Stimulated activated CD8-positive, alpha-beta memory T cell treated with anti-CD3 and anti-CD28 coated beads, Interleukin-7, amount 100 ng/mL, for 48 hours (primary cell): Measurements from ENCODE around the gene ZSWIM4.
"Not testable (repeated sequence)": the region's sequence is repeated elsewhere in the genome, so short reads cannot be mapped to it uniquely, and the experiment has no call there.

Source experiments
- DNase-seq, 2 donors: peaks; one replicate each; pipeline ENCODE4 v3.0.0-alpha.2; 2020; ENCODE audit warnings: low read depth in 1 of 2; ENCODE audit errors: extremely low read depth in 1 of 2

ZSWIM4 gene

DNA sequence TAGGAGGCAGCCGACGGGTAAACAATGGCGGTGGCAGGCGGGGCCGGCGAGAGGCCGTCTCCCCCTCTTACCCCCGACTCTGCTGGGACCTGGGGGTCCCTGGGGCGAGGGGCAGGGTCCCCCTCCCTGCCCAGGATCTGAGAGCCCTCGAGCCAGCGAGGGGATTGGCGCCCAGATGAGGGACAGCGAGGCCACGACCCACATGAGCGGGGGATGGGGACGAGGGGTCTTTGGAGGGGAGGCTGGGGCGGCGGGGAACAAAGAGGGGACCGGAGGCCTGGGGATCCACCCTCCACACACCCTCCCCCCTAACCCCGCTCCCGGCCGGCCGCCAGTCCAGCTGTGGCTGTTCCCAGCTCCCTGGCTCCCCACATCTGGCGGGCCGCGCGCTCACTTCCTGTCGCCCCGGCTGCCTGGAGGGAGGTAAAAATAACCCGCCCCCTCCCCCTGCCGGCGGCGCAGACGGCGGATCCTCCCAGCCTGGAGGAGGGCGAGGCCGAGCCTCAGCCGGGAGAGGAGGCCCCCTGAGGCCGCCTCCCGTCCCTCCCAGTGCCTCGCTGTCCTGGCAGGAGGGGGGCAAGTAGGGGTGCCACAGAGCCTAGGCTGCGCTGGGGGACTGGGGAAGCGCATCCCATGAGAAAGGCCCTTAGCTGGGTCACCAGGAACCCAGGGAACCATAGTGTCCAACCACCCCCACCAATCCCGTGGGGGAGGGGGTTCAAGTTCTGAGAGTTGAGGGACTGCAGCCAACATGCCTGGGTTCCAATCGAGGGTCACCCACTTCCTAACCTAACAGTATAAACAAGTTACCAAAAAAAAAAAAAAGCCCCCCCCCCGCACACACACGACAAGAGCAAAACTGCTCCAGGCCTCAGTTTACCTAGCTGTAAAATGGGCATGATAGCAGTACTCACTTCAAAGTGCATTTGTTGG is 52.4 kb downstream of the ZSWIM4 start:
- DNase-seq = peak; percentile 71 to 77

DNA sequence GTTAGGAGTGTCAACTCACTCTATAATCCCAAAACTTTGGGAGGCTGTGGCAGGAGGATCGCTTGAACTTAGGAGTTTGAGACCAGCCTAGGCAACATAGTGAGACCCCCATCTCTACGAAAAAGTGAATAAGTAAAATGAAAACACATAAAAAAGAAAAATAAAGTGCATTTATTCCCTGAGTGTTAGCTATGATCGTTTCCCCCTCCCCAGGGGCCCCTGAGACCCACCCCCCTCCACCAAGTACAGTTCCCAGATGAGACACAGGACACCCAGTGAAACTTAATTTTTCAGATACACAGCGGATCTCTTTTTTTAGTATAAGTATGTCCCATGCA is 53.1 kb downstream of the ZSWIM4 start:
- DNase-seq = no peak

DNA sequence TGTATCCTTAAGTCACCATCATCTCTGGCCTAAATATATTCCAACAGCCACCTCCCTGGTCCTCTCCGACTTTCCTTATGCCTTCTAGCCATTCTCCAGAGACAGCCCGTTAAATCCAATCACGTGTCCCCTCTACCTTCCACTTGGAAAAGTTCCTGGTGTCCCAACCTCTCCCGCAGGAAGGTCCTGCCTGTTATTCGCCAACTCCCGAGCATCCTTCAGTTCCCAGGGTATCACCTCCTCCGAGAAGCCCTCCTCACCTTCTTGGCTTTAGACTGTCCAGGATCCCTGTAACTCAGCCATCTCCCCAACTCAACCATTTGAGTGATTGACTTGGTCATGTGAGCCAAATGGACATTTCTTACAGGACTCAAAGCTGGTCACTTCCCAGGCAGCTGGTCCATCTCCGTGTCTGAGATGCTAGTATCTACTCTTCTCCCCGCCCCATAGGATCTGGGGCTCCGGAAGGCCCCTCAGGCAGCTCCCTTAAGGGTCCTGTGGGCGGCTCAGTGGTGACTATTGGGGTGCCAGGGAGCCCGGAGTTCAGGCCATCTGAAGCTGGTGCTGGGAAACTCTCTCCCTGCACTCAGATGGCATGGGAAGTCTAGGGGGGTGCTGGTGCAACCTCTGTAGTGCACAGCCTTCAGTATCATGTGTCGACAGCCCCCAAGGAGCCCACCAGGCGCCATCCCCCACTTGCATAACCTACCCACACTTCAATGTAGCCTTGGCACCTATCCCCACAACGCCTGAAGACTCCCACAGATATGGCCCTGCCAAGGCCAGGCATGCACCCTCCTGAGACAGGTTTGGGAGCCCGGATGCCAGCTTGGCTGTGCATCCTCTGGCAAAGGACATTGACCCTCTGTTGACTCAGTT is 53.8 kb downstream of the ZSWIM4 start:
- no peak for DNase-seq

DNA sequence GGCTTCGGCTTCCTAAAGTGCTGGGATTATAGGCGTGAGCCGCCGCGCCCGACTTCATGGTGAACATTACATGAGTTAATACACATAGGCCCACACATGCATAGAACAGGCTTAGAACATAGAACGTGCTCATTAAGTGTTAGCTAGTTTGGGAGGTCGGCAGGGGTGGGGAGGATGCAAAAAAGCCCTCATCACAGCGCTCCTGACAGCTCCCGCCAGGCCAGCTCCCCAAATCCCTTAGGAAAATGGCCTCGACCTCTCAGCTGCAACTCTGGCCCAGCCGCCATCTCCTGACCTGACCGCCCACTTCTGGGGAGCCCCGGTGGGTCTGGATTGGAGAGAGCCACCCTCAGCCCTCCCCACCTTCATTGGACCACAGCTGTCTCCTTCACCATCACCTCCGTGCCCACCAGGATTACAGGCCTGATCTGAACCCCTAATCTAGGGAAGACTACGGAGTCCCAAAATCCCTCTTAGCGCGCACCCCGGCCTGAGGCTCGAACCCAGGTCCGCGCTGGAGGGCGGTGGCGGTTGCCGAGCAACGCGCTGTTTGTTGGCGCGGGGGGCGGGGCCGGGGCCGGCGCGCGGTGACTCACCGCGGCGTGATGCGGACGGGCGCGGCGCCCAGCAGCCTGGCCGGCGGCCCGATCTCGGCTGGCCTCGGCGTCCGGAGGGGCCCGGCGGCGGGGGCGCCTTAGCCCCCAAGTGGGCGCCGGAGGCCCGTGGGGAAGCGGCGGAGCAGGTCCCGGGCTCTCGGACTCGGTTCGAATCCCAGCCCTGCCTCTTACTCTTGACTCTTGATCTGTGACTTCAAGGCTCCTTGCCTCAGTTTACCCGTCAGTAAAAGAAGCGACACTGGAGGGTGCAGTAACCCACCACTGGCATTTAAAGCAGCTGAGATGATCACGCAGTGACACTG is 55.0 kb downstream of the ZSWIM4 start:
- peak in 1 of 2 donors; percentile 64 for DNase-seq

DNA sequence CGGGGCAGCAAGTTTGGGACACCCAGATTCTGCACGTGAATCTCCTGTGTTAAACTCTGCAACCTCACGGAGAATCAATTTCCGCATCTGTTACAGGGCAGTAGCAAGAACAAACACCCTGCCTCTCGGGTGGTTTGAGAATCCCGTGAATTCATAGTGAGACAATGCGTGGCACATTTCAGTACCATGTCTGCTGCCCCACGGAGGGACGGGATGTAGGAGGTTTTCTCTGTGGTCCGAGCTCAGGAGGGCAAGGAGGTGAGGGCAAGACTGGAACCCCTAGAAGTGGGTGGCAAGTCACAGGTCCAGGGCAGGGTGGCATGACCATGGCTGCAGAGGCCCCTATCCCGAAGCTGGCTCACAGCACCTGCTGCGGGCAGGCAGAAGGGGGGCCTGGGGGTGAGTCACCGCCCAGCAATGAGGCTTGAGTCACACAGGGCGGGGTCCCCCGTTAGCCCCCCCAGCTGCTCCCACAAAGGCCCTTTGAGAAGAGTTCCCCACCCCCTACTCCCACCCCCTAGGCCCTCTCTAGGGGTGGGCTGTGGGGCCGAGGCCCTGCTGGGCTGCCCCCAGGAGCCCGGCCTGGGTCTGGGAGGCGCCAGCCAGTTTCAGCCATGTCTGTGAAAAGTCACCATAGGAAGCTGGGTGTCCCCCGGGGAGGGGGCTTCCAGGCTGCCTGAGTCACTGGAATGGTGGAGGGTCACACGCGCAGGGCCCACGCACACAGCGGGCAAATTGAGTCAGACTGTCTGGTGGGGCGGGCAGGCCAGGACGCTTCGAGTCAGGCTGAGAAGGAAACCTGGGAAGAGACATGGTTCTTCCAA is 55.9 kb downstream of the ZSWIM4 start:
- DNase-seq = no peak

DNA sequence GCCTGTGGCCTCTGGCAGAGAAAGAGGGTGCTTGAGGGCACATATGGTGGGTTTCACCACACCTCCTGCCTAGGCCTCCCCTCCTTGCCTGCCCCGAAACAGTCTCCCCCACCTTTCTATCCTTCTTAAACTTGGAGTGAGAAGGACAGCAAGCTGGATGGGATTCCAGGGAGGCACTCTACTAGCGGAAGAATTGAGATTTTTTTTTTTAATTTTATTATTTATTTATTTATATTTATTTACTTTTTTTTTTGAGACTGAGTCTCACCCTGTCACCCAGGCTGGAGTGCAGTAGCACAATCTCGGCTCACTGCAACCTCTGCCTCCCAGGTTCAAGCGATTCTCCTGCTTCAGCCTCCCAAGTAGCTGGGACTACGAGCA is 56.5 kb downstream of the ZSWIM4 start:
- not testable (repeated sequence) for DNase-seq

DNA sequence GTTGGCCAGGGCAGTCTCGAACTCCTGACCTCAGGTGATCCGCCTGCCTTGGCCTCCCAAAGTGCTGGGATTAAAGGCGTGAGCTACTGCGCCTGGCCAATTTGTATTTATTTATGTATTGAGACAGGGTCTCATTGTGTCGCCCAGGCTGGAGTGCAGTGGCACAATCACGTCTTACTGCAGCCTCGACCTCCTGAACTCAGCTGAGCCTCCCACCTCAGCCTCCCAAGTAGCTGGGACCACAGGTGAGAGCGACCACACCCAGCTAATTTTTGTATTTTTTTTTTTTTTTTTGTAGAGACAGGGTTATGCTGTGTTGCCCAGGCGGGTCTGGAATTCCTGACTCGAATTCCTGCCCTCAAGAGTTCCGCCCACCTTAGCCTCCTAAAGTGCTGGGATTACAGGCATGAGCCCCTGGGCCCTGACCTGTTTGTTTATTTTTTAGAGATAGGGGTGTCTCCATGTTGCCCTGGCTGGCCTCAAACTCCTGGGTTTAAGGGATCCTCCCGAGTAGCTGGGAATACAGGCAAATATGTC is 57.0 kb downstream of the ZSWIM4 start:
- not testable (repeated sequence) for DNase-seq

DNA sequence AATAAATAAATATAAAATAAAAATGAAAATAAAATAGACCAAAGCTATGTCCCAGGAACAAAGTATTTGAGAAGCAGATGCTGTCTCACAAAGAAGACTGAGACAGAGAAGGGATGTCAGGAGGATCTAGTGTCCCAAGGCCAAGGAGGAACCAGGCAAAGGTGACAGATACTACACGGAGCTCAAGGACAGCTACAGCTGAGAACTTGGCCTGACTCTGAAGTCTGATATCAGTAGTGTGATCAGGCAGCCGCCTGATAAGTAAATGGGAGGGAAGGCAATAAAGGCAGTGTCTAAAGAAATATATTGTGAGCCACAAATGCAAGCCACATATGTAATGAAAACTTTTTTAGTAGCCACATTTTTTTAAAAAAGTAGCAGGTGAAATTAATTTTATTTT is 61.3 kb downstream of the ZSWIM4 start:
- no peak for DNase-seq

DNA sequence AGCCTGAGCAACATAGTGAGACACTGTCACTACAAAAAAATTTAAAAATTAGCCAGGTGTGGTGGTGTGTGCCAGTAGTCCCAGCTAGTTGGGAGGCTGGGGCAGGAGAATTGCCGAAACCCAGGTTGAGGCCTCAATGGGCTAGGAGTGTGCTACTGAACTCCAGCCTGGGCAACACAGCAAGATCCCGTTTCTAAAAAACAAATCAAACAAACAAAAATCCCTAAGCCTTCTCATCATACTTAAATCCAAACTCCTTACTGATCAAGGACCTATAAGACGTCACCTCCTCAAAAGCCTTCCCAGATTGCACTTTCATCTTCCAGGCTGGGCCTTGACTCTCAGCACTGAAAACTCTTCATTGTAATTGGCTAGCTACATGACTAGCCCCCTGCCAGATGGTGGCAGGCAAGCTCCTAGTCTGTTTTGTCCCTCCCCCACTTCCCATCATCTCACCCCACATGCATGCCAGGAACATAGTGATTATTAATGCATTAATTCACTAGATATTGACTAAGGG is 64.2 kb downstream of the ZSWIM4 start:
- DNase-seq = no peak

DNA sequence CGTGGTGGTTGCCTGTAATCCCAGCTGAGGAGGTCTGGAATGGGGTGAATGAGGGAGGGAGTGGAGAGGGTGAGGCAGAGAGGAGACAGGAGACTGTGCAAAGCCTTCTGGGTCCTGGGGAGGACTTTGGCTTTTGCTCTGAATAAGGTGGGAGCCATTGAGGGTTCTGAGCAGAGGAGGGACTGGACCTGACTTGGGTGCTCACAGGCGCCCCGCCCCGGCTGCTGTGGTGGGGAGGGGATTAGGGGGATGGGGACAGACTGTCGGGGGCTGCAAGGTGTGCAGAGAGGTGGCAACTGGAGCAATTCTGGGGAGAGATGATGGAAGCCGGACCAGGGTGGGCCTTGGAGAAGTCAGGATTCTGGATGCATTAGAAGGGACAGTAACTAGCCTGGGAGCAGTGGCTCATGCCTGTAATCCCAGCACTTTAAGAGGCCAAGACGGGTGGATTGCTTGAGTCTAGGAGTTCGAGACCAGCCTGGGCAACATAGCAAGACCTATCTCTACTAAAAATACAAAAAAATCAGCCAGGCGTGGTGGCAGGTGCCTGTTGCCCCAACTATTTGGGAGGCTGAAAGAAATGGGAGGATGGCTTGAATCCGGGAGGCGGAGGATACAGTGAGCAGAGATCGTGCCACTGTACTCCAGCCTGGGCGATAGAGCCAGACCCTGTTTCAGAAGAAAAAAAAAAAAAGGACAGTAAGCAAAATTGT is 65.6 kb downstream of the ZSWIM4 start:
- DNase-seq = no peak

DNA sequence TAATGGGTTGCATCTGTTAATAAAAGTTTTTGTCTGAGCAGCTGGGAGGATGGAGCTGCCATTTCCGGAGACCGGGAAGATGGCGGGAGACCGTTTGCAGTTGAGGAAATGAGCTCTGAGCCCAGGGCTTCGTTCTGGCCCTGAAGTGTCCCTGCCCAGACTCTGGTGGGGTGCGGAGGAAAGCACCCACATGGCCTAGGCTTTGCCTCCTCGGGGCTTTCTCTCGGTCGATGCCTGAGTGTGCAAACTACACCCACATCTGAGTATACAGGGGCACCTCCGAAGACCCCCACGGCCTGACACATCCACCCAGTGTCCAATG is 66.1 kb downstream of the ZSWIM4 start:
- no peak for DNase-seq

DNA sequence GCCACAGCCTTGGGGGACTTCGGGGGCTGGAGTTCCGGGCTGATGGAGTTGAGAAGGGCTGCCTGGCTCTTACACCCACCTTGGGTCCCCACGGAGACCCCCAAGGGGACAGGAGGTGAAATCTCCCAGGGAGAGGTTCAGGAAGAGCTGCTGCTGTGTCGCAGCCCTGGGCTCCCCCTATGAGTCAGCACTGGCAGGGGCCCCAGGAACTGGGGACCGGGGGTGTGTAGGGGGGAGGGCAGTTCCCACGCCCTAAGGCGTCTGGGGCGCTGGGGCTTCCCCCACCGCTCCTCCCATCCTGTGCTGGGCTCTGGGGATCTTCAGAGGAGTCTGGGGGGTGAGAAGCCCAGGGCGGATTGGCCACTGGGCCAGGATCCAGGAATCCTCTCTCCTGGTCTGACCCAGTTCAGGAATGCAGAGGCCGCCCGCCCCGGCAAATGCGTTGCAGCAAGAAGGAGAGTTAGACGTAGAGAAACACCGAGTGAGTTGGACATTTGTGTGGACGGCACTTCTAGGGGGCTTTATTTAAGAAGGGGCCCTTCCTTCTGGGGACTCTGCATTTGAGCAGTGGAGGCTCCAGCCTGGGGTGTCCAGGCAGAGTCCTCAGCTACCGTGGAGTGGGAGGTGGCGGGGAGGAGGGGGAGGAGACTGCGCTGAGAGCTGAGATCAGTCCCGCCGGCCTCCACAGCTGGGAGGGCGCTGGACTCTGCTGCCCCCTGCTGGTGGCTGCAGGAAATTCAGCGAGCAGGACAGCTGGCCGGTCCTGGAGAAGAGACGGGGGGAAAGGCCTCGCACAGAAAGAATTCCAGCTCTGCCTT is 66.7 kb downstream of the ZSWIM4 start:
- peak; percentile 78 to 82 for DNase-seq

DNA sequence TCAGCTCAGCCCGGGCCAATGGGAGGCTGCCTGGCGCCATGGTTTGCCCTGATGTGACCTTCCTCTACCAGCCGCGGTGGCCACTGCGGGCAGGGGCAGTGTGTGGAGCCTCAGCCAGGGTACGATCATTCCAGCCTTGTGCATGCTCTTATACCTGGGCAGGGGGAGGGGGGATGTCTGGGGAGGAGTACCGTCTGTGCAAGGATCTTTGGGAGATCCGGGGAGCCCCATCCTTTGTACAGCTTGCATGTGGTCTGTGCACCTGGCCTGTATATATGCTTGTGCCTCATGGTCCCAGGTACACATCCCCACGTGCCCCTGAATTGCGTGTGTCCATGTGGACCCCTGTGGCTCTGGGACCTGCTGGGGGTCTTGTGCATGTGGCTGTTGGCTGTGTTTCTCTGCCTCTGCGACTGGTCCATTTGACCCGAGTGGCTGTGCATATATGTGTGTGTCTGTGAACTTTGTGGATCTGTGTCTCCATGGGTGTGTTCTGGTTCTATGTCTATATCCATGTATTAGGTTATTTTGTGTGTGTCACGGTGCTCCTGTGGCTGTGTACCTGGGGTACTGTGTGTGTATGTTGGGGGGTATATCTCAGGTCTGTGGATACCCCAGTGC is 68.9 kb downstream of the ZSWIM4 start:
- no peak for DNase-seq

DNA sequence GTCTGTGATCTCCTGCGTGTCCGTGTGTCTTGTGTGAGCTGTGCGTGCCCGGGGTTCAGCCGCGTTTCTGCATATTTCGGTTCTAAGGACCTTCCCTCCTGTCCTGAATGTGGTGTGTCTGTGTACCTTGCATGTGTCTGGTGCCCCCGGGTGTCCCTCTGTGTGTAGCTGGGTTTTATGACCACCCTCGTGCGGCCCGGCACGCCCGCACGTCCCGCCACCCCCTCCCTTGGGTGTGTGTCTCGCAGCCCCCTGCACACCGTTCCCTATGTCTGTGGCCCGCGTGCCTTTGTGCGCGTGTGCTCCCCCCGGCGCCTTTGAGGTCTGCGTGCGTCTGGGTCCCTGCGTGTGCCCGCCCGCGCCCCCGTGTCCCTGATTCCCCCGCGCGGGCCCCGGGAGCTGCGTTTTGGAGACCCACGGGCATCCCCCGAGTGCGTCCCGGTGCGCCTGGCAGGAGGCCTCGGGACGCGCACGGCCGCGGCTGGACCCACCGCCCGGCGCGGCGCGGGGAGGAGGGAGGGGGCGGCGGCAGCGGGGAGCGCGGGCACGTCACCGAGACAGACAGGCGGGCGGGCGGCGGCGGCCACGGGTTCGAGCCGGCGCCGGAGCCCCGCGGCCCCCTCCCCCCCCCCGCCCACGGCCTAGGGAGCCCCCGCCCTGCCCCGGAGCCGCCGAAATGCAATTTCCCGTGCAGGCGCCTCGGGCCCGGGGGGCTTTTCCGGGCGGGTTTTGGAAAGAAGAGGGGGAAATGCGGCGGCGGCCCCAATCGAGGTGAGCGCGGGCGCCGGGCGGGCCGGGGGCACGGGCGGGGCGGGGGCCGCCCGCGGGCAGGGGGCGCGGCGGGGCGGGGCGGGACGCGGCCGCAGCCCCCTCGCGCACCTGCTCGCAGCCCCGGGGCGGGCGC is 69.7 kb downstream of the ZSWIM4 start:
- DNase-seq = no peak

DNA sequence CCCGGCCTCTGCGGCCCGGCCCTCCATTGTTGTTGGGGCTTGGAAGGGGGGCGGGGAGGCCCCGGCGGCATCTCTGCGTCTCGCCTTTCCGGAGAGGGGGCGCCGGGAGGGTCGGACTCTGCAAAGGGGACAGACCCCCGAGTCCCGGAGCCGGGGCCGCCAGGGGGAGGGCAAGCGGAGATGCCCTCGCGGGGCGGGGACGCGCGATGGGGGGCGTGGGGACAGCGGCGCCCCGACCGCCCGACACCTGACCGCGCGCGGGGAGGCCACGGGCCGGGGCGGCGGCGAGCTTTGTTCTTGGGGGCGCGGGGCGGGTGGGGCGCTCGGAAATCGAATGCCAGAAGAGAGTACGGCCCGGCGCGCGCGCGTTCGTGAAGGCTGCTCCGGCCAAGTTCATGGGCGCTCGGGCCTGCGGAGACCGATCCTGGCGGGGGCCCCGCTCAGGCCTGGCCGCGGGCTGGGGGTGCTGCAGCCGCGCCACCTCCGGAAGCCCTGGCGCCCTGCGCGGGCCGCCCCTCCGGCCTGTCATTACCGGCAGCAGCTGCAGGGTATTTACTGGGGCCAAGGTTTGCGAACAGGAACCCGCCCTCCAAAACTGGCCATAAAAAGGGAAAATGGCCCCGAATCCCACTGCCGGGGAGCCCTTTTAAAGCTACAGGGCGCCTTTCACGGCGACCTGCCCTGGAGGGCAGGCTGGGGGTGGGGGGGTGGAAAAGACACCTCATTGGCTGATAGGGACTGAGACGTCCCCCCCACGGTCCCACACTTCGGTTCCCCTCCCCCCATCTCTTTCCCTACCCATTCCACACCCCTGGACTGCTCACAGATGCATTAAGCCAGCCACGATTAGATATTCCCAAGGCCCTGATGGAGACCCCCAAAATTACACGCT is 70.6 kb downstream of the ZSWIM4 start:
- no peak for DNase-seq
